ENCODE data around the gene TSTD1.
"Not testable (repeated sequence)": the region's sequence is repeated elsewhere in the genome, so short reads cannot be mapped to it uniquely, and the experiment has no call there.

TSTD1 gene

GRCh38 chr1:161037661-161038522, 872 bp downstream of the TSTD1 start:
- no peak for DNase-seq (ENCODE audit: low read depth in 2 of 2)

- no peak for DNase-seq (ENCODE audit: low read depth in 2 of 2)
Observed at GRCh38 chr1:161033751-161034150, 5.0 kb downstream of the TSTD1 start.

GRCh38 chr1:161032409-161032808, 6.4 kb downstream of the TSTD1 start:
- no peak for DNase-seq (ENCODE audit: low read depth in 2 of 2)

- DNase-seq (ENCODE audit: low read depth in 2 of 2): no peak
Observed at GRCh38 chr1:161031874-161032273, 6.9 kb downstream of the TSTD1 start.

- not testable (repeated sequence) for DNase-seq (ENCODE audit: low read depth in 2 of 2)
Observed at GRCh38 chr1:161029466-161029865, 9.3 kb downstream of the TSTD1 start.

GRCh38 chr1:161026954-161027353, 11.8 kb downstream of the TSTD1 start:
- DNase-seq (ENCODE audit: low read depth in 2 of 2): not testable (repeated sequence)

GRCh38 chr1:161022432-161022831, 16.3 kb downstream of the TSTD1 start:
- not testable (repeated sequence) for DNase-seq (ENCODE audit: low read depth in 2 of 2)

GRCh38 chr1:161021970-161022353, 16.8 kb downstream of the TSTD1 start:
- DNase-seq (ENCODE audit: low read depth in 2 of 2): no peak

- DNase-seq (ENCODE audit: low read depth in 2 of 2): peak; percentile 75 to 80
Observed at GRCh38 chr1:161021165-161021969, 17.4 kb downstream of the TSTD1 start.

GRCh38 chr1:161020509-161021164, 18.1 kb downstream of the TSTD1 start, which contains the start of gene F11R:
Gene F11R (minus strand): TSS chr1:161021152. CDS start chr1:161021073, 79 bp downstream.
- DNase-seq (ENCODE audit: low read depth in 2 of 2): no peak

- no peak for DNase-seq (ENCODE audit: low read depth in 2 of 2)
Observed at GRCh38 chr1:161019751-161020495, 18.8 kb downstream of the TSTD1 start.

- not testable (repeated sequence) for DNase-seq (ENCODE audit: low read depth in 2 of 2)
Observed at GRCh38 chr1:161019111-161019660, 19.6 kb downstream of the TSTD1 start.

- no peak for DNase-seq (ENCODE audit: low read depth in 2 of 2)
Observed at GRCh38 chr1:161018631-161018930, 20.2 kb downstream of the TSTD1 start.

- DNase-seq (ENCODE audit: low read depth in 2 of 2): no peak
Observed at GRCh38 chr1:161017756-161018630, 20.8 kb downstream of the TSTD1 start.

- not testable (repeated sequence) for DNase-seq (ENCODE audit: low read depth in 2 of 2)
Observed at GRCh38 chr1:161017181-161017580, 21.6 kb downstream of the TSTD1 start.

GRCh38 chr1:161016683-161017082, 22.1 kb downstream of the TSTD1 start:
- not testable (repeated sequence) for DNase-seq (ENCODE audit: low read depth in 2 of 2)

- peak; percentile 46 to 55 for DNase-seq (ENCODE audit: low read depth in 2 of 2)
Observed at GRCh38 chr1:161013488-161014230, 25.1 kb downstream of the TSTD1 start.

GRCh38 chr1:161013131-161013487, 25.7 kb downstream of the TSTD1 start:
- no peak for DNase-seq (ENCODE audit: low read depth in 2 of 2)

- DNase-seq (ENCODE audit: low read depth in 2 of 2): no peak
Observed at GRCh38 chr1:161012420-161012819, 26.3 kb downstream of the TSTD1 start.
